SU-DHL-6 (cell line): ENCODE results near the gene CCDC88C.

Experiments
- CTCF ChIP-seq: fragments of 200-600 bp; sonication (generic); IDR thresholded peaks from one replicate; pipeline ENCODE4 v1.5.1; 2017; ENCODE audit warnings: antibody characterized with exemption, mild to moderate bottlenecking, low read length, moderate library complexity; ENCODE audit not compliant: insufficient read depth, poor library complexity, severe bottlenecking
- EZH2phosphoT487 ChIP-seq: fragments of 200-600 bp; sonication (generic), shearing (Covaris generic); conservative IDR thresholded peaks from 2 replicates; pipeline ENCODE4 v1.6.1; 2018; ENCODE audit warnings: mild to moderate bottlenecking, antibody characterized with exemption, low read length, moderate library complexity, mixed read lengths

DNA sequence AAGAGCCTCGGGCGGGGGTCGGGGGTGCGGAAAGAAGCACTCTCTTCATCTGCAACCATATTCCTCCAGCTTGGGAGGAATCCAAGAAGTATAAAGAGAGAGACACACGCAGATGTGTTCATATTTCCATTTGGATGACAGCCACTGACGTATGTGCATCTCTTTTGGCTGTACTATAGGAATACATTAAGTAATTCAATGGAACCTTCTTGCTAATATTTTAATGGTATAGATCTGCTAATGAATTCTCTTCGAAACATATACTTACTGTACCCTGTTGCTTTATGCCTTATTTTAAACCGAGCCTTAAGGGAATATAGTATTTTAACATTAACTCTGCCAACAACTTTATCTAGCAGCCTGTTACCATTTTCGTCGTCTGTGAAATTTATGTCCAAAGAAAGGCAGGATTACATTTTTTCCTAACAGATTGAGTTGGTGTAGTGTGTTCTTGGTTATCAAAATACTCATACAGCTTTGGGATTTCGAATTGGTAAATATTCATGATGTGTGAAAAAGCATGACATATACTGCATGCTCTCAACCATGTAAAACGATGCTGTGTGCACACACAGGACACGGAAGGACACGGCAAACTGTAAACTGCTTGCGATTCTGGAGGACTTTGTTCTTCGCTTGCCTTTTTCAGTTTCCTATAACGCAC, 84.5 kb downstream of the CCDC88C start:
- TF ChIP-seq CTCF (no peak), EZH2phosphoT487 (no peak)
